HG02798 (cell line): ENCODE measurements around the gene TAS2R13.

Source experiments
- ATAC-seq: cut with Tn5 transposase; IDR thresholded peaks from one replicate; pipeline ENCODE4 v1.9.1; 2021; ENCODE audit warnings: mild to moderate bottlenecking; ENCODE audit not compliant: unreplicated experiment, poor library complexity

Gene TAS2R13, protein sequence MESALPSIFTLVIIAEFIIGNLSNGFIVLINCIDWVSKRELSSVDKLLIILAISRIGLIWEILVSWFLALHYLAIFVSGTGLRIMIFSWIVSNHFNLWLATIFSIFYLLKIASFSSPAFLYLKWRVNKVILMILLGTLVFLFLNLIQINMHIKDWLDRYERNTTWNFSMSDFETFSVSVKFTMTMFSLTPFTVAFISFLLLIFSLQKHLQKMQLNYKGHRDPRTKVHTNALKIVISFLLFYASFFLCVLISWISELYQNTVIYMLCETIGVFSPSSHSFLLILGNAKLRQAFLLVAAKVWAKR

DNA sequence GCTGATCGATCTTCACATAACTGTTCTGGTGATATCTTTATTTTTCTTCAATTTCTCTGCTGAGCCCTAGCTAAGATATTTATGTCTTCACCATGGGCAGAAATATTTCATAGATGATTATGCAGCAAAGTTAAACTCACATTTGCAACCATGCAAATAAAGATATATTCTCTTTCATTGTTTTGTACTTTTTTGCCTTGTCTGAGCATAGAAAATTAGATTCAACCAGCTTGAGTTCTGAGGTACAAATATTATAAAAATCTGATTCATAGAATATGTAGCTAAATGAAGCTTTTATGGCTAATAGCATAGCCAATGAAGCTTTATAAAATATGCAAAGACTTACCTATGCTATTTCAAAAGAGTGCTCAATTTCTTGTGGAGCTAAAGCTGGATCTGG, at the start of gene TAS2R13:
Gene TAS2R13, minus strand, starts transcription at position 101 of the 400 bp plus-strand sequence. CDS start 264 bp downstream, outside the sequence.
- no peak for ATAC-seq

GRCh38 chr12:10957741-10958140, 48.4 kb upstream of the TAS2R13 start:
- no peak for ATAC-seq

GRCh38 chr12:10956085-10956484, 46.7 kb upstream of the TAS2R13 start:
- ATAC-seq = no peak

DNA sequence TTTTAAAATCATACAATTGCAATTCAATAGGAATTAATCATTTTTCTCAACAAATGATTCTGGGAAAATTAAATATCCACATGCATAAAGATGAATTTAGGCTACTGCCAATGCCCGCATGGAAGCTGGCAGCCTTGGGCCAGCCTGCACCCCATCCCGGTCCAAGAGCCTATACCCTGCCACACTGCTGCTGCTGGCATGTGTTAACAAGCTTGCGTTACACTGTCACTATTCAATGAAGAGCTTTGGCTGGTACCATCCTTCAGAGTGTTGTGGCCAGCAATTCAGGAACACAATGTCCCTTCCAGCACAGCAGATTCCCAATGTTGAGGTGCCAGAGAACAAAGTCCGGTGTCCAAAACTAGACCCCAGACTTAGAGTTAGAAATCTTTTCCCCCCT, 43.3 kb upstream of the TAS2R13 start:
- ATAC-seq = no peak

GRCh38 chr12:10943167-10943566, 33.8 kb upstream of the TAS2R13 start:
- ATAC-seq = no peak

DNA sequence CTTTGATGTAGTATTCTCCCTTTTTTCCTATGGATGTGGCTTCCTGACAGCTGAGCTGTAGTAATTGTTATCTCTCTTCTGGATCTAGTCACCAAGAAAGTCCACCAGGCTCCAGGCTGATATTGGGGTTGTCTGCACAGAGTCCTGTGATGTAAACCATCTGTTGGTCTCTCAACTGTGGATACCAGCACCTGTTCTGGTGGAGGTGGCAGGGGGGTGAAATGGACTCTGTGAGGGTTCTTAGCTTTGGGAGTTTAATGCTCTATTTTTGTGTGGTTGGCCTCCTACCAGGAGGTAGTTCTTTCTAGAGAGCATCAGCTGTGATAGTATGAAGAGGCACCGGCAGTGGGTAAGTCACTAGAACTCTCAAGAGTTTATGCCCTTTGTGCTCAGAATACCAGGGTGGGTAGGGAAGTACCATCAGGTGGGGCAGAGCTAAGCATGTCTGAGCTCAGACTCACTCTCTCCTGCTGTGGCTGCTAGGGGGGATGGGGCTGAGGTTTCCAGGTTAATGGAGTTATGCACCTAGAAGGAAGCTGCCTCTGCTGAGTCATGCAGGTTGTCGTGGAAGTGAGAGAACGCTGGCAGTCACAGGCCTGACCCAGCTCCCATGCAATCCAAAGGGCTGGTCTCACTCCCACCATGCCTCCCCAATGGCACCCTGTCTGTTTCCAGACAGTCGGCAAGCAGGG, 32.7 kb upstream of the TAS2R13 start:
- no peak for ATAC-seq

- no peak for ATAC-seq
These were observed 32.0 kb upstream of the TAS2R13 start for GRCh38 chr12:10941369-10941768.

DNA sequence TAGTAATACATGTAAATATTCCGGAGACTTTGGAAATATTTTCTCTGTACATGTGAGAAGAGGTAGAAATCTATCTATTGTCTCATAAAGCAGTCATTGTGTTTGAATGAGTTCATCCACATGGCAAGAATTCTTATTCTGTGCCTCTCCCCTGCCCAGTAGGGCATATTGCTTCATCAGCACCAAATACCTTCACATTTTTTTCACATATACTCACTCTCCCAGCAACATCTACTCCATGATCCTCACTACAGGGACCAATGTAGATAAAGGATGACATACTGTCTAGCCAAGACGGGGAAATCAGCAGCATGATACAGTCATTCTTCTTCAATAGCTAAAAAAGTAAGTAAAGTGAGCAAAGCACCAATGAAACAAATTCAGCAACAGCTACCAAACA, 31.0 kb upstream of the TAS2R13 start:
- no peak for ATAC-seq

- ATAC-seq = no peak
These were observed 29.8 kb upstream of the TAS2R13 start, which contains the start of gene TAS2R14 for GRCh38 chr12:10939163-10939562. TAS2R14 (minus strand) TSS chr12:10939263; CDS start chr12:10939207, 56 bp downstream.

GRCh38 chr12:10936506-10936905, 27.1 kb upstream of the TAS2R13 start:
- ATAC-seq = no peak

- ATAC-seq = no peak
These were observed 19.5 kb upstream of the TAS2R13 start, which contains the start of gene PRH2 for GRCh38 chr12:10928746-10929286. PRH2 (plus strand) TSS chr12:10929236; CDS start chr12:10929274, 38 bp downstream.

- no peak for ATAC-seq
These were observed 16.9 kb upstream of the TAS2R13 start for GRCh38 chr12:10926269-10926668.

DNA sequence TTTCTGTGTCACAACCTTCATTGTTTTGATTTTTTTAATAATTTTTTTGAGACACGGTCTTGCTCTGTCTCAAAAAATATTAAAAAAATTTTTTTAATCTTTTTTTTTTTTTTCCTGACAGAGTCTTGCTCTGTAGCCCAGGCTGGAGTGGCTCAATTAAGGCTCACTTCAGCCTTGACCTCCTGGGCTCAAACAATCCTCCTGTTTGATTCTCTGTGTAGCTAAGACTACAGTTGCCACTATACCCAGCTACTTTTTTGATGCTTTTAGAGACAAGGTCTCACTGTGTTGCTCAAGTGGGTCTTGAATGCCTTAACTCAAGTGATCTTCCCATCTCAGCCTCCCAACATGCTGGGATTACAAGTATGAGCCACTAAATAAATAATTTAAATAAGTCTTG, 10.4 kb upstream of the TAS2R13 start:
- no peak for ATAC-seq

GRCh38 chr12:10910380-10910779, 1.0 kb upstream of the TAS2R13 start:
- no peak for ATAC-seq

DNA sequence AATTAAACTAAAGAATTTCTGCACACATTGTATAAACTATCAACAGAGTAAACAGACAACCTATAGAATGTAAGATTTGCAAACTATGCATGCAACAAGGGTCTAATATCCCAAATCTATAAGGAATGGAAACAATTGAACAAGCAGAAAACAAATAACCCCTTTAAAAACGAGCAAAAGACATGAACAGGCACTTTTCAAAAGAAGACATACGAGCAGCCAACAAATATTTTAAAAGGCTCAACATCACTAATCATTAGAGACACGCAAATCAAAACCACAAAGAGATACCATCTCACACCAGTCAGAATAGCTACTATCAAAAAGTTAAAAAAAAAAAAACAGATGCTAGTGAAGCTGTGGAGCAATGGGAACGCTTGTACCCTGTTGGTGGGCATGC, 4.7 kb downstream of the TAS2R13 start:
- ATAC-seq = no peak

DNA sequence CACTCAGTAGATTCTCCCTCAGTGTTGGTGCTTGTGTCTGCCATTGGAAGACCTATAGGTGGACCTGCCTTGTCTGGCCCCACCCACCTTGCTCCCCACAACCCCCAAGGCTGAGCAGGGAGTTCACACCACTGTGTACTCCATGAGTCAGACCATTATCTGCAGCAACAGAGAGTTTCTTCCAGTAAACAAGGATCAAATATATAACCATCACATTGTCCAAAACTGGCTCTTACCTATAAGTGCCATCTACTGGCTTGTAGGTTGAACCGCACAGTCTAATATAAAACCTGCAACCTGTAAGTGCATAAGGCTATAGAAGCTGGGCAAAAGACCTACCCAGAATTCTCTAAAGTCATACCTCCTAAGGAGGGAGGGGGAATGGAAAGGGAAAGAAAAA, 7.9 kb downstream of the TAS2R13 start:
- ATAC-seq = no peak

DNA sequence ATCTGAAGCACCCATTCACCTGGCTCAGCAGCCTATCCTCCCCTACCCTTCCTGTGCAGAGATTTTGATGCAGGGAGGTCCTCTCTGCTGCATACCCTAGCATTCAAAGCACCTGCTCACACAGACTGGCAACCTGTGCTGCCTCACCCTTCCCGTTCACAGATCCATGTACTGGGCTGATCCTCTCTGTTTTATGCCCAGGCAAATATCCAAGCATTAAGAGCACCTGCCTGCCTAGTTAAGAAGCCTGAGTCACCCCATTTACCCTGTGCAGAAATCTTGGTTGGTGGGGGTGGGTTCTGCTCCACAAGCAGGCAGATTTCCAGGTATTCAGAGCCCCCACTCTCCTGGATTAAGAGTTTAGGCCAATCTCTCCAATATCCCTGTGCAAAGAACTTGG, 8.4 kb downstream of the TAS2R13 start:
- no peak for ATAC-seq

DNA sequence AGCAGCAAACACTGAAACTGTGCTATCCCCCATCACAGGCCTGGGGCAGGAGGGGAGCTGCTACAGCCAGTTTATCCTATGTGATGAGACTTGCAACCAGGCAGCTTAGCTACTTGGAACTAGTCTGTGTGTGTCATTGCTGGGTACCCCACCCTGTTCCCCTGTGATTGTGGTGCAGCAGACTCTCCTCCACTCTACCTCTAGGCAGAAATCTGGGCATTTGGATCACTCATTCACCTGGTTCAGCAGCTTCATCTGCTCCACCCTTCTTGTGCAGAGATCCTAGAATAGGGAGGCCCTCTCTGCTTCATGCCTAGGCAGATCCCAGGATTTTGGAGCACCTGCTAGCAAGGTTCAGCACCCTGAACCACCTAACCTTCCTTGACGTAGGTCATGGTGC, 8.8 kb downstream of the TAS2R13 start:
- ATAC-seq = no peak

DNA sequence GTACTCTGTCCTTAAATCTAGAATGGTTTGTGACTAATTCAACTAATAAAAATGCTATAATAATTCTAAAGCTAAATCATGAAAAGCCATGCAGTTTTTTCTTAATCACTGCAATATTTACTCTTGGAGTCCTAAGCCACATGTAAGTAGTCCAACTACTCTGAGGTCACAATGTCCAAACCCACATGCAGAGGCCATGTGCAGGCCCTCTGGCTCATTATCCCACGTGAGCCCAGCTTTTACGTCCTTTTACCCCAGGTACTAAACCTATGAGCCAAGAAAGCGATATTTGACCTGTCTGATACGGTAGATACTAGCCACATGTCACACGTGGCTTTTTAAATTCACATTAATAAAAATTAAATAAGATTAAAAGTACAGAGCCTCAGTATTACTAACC, 12.5 kb downstream of the TAS2R13 start:
- no peak for ATAC-seq

DNA sequence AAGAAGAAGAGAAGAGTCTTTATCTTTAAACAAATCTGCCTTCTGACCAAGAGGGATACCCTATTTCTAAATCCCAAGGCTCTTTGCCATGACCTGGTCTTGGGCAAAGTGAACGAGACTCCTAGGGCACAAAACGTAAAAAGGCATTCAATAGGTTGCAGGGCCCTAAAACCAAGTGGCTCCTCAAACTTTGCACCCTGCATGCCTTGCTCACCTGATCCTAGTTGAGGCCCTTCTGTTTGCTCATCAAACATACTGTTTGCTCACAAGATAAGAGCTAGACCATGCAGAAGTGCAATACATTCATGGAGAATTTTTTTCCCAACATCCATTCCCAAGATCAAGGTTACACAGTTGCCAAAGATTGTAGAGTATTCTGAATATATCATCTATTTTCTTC, 17.4 kb downstream of the TAS2R13 start:
- no peak for ATAC-seq

DNA sequence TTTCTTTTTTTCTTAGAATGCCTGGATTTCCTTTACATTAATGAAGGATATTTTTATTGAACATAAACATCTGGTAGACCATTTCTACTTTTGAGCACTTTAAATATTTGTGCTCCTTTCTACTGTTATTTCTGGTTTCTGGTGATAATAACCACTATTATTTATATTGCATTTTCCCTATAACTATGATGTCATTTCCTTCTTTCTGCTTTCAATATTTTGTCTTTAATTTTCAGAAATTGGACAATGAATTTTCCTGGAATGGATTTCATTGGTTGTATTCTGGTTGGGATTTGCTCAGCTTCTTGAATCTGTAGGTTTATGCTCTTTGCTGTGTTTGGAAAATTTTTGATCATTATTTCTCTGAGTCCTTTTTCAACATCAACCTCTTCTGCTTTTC, 20.1 kb downstream of the TAS2R13 start:
- ATAC-seq = no peak
